Activated B cell treated with CpG ODN at 0.5 μM for 24 hours (primary cell): ENCODE results near the gene CSNK2A1. TPM values are rescaled to one million over a fixed set of nuclear protein-coding genes. Genes with fewer than 3 reads are reported as not detected.

Experiments
- ATAC-seq: fragments of 200-7000 bp; cut with Tn5 transposase; one replicate; pipeline ENCODE4 v1.10.0; 2021; ENCODE audit warnings: low read depth, mild to moderate bottlenecking, moderate library complexity
- CTCF ChIA-PET: fragments of 350-600 bp; sonication (Branson Sonifier 250); formaldehyde crosslinking; loops from one replicate; lab custom pipeline; 2021; ENCODE audit warnings: antibody characterized with exemption; lab: Charles Lee
- POLR2A ChIA-PET: fragments of 350-600 bp; sonication (Branson Sonifier 250); formaldehyde crosslinking; loops from one replicate; lab custom pipeline; 2021; ENCODE audit warnings: antibody characterized with exemption; lab: Charles Lee
- DNase-seq: peaks from one replicate; pipeline ENCODE4 v3.0.0; 2022
- H3K27ac Mint-ChIP-seq: one replicate; pipeline ENCODE4 v1.8.0; 2020; ENCODE audit warnings: mixed read lengths
- H3K27me3 Mint-ChIP-seq: one replicate; pipeline ENCODE4 v1.8.0; 2021; ENCODE audit warnings: mixed read lengths
- H3K36me3 Mint-ChIP-seq: one replicate; pipeline ENCODE4 v1.8.0; 2021; ENCODE audit warnings: low read depth, mixed read lengths
- H3K4me1 Mint-ChIP-seq: one replicate; pipeline ENCODE4 v1.8.0; 2021; ENCODE audit warnings: mixed read lengths
- H3K4me3 Mint-ChIP-seq: one replicate; pipeline ENCODE4 v1.8.0; 2020; ENCODE audit warnings: mild to moderate bottlenecking, mixed read lengths
- H3K9me3 Mint-ChIP-seq: one replicate; pipeline ENCODE4 v1.8.0; 2020; ENCODE audit warnings: mixed read lengths
- intact Hi-C: fragments of 100-400 bp; cut with micrococcal nuclease; formaldehyde crosslinking; loops from one replicate; pipeline ENCODE4 v1.15.1; 2024
- total RNA-seq: library from RNA; stranded (reverse); gene quantifications from 2 replicates; pipeline ENCODE4 v1.2.3, GENCODE V29; 2022
- TF ChIP-seq, protein P1 (sequence below): fragments of 200-600 bp; IDR thresholded peaks from one replicate; pipeline ENCODE4 v1.8.0; 2022; ENCODE audit warnings: antibody characterized with exemption, mild to moderate bottlenecking

The CSNK2A1 gene
- total RNA-seq, 1 donor from 2014 or later, result 140 TPM

GRCh38 chr20:562232-562897 is 18.8 kb upstream of the CSNK2A1 start:
- DNase-seq, result no peak
- Mint-ChIP-seq H3K4me1 (no peaks in the 10 kb centered on the region), H3K27me3 (peaks cover 22% of the 10 kb centered on the region), H3K27ac (no peak overlapping the region), H3K4me3 (no peak overlapping the region), H3K36me3 (no peaks in the 10 kb centered on the region), H3K9me3 (no peaks in the 10 kb centered on the region)
- ChIA-PET POLR2A (no interaction called here), CTCF (interaction anchor here (1.3 to 1.9 kb wide), 3 partner anchors 83 to 176 kb away, joined by 5 to 12 read pairs (median 8); no protein-coding TSS in a partner anchor)
- intact Hi-C loops, result loop anchor here (5.0 kb wide), 1 partner anchor 105 kb away; no protein-coding TSS in a partner anchor
- ATAC-seq, result no peak
- TF ChIP-seq, protein P1, sequence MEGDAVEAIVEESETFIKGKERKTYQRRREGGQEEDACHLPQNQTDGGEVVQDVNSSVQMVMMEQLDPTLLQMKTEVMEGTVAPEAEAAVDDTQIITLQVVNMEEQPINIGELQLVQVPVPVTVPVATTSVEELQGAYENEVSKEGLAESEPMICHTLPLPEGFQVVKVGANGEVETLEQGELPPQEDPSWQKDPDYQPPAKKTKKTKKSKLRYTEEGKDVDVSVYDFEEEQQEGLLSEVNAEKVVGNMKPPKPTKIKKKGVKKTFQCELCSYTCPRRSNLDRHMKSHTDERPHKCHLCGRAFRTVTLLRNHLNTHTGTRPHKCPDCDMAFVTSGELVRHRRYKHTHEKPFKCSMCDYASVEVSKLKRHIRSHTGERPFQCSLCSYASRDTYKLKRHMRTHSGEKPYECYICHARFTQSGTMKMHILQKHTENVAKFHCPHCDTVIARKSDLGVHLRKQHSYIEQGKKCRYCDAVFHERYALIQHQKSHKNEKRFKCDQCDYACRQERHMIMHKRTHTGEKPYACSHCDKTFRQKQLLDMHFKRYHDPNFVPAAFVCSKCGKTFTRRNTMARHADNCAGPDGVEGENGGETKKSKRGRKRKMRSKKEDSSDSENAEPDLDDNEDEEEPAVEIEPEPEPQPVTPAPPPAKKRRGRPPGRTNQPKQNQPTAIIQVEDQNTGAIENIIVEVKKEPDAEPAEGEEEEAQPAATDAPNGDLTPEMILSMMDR, result no peak

DNA sequence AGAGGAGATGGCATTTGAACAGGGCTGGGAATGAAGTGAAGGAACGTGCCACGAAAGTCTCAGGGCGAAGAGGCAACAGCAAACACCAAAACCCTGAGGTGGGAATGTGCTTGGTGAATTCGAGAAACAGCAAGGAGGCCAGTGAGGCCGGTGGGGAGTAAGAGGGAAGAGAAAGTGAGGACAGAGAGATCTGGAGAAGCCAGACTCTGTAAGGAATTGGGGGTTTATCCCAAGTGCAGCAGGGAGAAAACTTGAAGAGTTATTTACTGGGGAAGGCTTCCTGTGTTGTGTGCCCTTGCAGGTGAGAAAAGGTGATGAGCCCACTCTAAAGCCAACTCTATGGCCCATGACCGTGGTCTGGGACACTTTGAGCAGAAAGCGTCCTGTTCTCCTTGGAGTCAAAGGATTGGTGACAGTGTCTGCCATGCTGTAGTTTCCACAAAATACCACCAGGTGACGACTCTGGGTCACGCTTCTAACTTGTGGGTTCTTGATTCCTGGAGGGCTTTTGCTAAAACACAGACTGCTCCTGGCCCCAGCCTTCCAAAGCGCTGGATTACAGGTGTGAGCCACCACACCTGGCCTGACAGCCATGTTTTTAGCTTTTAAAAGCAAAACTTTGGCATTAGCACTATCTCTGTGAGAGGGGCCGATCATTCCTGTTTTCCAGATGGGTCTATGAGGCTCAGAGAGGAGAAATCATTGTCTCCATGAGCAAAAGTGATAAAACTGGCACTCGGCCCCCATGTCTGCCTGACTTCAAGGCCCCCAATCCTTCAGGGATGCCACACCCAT is 18.0 kb upstream of the CSNK2A1 start:
- intact Hi-C loops, result loop anchor here (1.0 to 5.0 kb wide), 3 partner anchors 84 to 178 kb away; no protein-coding TSS in a partner anchor
- H3K9me3 Mint-ChIP-seq, result no peaks in the 10 kb centered on the region
- POLR2A ChIA-PET, result no interaction called here

DNA sequence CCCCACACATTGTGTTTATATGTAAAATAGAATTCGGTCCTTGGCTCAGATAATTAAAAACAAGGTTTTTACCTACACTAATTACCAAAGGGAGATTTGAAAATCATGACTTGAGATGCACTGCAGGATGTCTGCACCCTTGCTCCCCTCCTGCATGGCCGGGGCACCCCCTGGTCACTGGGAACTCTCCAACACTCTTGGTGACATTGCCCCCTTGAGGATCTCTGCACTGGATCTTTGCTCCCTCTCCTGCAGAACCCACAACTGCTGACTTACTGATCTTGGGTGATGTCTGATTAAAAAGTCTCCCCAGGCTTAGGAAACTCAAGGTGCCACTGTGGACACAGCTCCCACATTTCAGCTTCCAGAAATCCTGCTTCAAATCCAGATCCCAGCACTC is 17.1 kb upstream of the CSNK2A1 start:
- Mint-ChIP-seq H3K4me3 (no peak overlapping the region), H3K4me1 (no peaks in the 10 kb centered on the region), H3K27me3 (peaks cover 18% of the 10 kb centered on the region), H3K36me3 (no peaks in the 10 kb centered on the region), H3K9me3 (no peaks in the 10 kb centered on the region), H3K27ac (no peak overlapping the region)
- ChIA-PET CTCF (interaction anchor here (0.8 to 1.5 kb wide), 2 partner anchors 85 to 179 kb away, joined by 4 to 9 read pairs; no protein-coding TSS in a partner anchor), POLR2A (no interaction called here)
- ATAC-seq (no peak), DNase-seq (no peak)
- intact Hi-C loops, result loop anchor here (1.0 to 5.0 kb wide), 3 partner anchors 85 to 179 kb away; no protein-coding TSS in a partner anchor
- TF ChIP-seq, protein P1, result no peak

More for the DNA sequence above, 18.0 kb upstream of the CSNK2A1 start:
- no peak overlapping the region for H3K4me3 Mint-ChIP-seq
- DNase-seq (no peak), ATAC-seq (peak; percentile 72)
- H3K4me1 Mint-ChIP-seq, result no peaks in the 10 kb centered on the region
- CTCF ChIA-PET, result interaction anchor here (0.8 to 1.9 kb wide), 5 partner anchors 84 to 178 kb away, joined by 4 to 12 read pairs (median 8); no protein-coding TSS in a partner anchor
- TF ChIP-seq, protein P1, result no peak
- H3K27ac Mint-ChIP-seq, result no peak overlapping the region
- H3K36me3 Mint-ChIP-seq, result no peaks in the 10 kb centered on the region
- H3K27me3 Mint-ChIP-seq, result peaks cover 17% of the 10 kb centered on the region

DNA sequence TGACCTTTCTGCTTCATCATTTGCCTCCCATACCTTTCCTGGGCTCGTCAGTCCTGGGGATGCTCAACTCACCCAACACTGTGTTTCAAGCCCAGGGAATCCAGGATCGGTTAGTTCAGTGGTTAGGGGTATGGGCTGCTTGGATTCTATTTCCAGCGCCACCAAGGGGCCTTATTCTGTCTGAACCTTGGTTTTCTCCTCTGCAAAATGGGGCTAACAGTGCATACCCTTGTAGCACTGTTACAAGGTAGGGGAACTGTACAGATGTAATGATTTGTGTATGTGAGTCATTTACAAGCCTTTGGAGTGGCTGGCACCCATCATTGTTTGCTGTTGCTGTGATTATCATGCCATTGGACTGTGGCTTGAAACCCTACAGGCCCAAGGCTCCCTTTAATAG is 14.5 kb upstream of the CSNK2A1 start:
- Mint-ChIP-seq H3K4me1 (no peaks in the 10 kb centered on the region), H3K27me3 (peaks cover 31% of the 10 kb centered on the region), H3K4me3 (no peak overlapping the region), H3K36me3 (no peaks in the 10 kb centered on the region), H3K9me3 (no peaks in the 10 kb centered on the region), H3K27ac (no peak overlapping the region)
- intact Hi-C loops, result no loop called here
- ChIA-PET CTCF (no interaction called here), POLR2A (no interaction called here)
- DNase-seq (no peak), ATAC-seq (no peak)
- TF ChIP-seq, protein P1, result no peak

GRCh38 chr20:556984-557383 is 13.4 kb upstream of the CSNK2A1 start:
- Mint-ChIP-seq H3K9me3 (no peaks in the 10 kb centered on the region), H3K4me3 (no peak overlapping the region), H3K27ac (no peak overlapping the region), H3K36me3 (no peaks in the 10 kb centered on the region), H3K27me3 (peaks cover 35% of the 10 kb centered on the region), H3K4me1 (no peaks in the 10 kb centered on the region)
- TF ChIP-seq, protein P1, result no peak
- POLR2A ChIA-PET, result no interaction called here
- CTCF ChIA-PET, result no interaction called here
- no peak for ATAC-seq
- DNase-seq, result no peak
- intact Hi-C loops, result no loop called here
